ENCODE data around the gene RBM34.

The RBM34 gene

DNA sequence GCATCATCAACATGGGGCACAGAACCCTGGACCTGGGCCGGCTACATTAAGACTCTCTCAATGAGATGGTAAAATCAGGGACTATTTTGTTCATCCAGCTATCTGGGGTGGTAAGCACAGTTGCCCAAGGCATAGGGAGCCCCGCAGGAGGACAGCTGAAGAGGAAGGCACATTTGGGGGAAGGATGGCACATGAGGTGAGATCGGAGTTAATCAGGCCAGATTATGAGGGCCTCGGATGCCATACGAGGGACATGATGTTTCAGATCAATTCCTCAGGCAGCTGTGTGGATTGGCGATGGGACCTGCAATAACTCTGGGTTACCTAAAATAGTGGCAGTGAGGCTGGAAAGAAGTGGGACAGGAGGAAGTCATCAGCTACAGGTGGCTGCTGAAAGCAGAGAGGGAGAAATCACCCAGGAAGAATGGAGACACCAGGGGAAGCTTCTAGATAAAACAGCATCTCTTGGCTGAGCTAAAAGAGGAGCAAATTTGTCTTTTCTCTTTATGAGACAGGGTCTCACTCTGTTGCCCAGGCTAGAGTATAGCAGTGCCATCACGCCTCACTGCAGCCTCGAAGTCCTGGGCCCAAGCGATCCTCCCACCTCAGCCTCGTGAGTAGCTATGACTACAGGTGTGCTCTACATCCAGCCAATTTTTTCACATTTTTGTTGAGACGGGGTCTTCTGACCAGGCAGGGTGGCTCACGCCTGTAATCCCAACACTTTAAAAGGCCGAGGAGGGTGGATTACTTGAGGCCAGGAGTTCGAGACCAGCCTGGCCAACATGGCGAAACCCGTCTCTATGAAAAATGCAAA, 53.5 kb downstream of the RBM34 start:
- no peak for DNase-seq (ENCODE audit: low read depth)
- no peak overlapping the region for H3K4me3 ChIP-seq (ENCODE audit: low read depth, low read length)
- TF ChIP-seq, protein P1, sequence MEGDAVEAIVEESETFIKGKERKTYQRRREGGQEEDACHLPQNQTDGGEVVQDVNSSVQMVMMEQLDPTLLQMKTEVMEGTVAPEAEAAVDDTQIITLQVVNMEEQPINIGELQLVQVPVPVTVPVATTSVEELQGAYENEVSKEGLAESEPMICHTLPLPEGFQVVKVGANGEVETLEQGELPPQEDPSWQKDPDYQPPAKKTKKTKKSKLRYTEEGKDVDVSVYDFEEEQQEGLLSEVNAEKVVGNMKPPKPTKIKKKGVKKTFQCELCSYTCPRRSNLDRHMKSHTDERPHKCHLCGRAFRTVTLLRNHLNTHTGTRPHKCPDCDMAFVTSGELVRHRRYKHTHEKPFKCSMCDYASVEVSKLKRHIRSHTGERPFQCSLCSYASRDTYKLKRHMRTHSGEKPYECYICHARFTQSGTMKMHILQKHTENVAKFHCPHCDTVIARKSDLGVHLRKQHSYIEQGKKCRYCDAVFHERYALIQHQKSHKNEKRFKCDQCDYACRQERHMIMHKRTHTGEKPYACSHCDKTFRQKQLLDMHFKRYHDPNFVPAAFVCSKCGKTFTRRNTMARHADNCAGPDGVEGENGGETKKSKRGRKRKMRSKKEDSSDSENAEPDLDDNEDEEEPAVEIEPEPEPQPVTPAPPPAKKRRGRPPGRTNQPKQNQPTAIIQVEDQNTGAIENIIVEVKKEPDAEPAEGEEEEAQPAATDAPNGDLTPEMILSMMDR (IDR thresholded peaks at IDR 0.05; ENCODE audit: control insufficient read depth, extremely low read depth, insufficient read depth), result no peak

DNA sequence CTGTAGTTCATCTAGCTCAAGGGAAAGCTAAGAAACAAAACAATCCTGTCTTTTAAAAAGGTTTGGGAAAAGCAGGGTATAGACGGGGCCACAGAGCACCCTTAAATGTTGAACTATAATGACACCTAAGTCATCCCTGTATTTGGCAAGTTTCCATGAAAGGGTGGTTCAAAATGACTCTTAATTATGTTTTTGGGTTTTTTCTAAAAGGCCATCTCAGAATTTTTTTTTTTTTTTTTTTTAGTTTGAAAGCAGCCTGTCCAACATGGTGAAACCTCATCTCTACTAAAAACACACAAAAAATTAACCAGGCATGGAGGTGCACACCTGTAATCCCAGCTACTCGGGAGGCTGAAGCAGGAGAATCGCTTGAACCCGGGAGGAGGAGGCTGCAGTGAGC, 54.6 kb downstream of the RBM34 start:
- no peak for DNase-seq (ENCODE audit: low read depth)
- H3K4me3 ChIP-seq (ENCODE audit: low read depth, low read length), result no peak overlapping the region
- TF ChIP-seq, protein P1 (IDR thresholded peaks at IDR 0.05; ENCODE audit: control insufficient read depth, extremely low read depth, insufficient read depth), result no peak

DNA sequence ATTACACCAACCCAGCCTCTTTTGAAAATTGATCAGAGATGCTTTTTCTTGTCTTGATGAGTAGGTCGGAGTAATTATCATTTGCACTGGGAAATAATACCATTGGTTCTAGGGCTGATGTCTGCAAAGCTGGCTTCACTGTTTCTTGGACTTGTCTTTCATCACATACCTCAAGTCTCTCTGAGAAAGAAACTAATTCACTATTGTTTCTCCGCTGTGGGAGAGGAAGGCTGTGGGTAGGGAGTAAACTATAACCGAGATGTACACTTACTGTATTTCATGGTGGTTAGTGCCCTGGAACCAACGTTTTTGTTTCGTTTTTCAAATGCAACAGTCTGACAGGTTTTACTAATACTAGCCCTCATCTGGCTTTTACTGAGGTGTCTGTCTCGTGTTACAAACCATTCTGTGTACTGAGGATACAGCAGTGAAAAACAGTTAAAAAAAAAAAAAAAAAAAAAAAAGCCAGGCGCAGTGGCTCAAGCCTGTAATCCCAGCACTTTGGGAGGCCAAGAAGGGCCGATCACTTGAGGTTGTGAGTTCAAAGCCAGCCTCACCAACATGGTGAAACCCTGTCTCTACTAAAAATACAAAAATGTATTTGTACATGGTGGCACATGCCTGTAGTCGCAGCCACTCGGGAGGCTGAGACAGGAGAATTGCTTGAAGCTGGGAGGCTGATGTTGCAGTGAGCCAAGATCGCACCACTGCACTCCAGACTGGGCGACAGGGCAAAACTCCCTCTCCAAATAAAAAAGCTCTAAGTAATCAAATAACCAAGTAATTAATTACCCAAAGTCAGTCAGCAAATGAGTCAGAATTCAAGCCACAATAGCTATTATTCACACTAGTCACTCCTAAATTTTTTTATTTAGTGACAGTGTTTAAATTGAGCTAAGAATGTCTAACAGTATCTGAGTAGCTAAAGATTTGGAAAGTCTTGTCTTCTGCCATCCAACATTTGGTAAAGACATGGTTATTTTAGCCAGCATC, 55.7 kb downstream of the RBM34 start:
- H3K4me3 ChIP-seq (ENCODE audit: low read depth, low read length), result no peak overlapping the region
- no peak for DNase-seq (ENCODE audit: low read depth)
- TF ChIP-seq, protein P1 (IDR thresholded peaks at IDR 0.05; ENCODE audit: control insufficient read depth, extremely low read depth, insufficient read depth), result no peak

DNA sequence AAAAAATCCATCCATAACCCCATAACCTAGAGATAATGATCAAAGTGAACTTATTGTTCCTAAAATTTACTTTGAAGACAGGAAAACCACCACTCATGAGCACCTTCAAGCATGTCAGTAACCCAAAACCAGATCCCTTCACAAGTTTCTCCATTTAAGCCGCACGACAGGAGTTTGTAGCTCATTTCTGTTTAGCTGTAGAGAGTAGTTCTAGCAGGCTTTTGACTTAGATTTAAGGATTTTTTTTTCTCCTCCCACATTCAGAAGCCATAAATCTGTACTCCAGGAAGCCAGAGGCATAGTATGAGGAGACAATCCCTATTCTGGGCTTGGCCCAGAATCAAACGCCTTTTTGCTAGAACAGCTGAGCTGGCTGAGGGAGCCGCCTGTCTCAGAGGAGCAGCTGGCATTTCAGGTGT, 58.0 kb downstream of the RBM34 start:
- DNase-seq (ENCODE audit: low read depth), result no peak
- TF ChIP-seq, protein P1 (IDR thresholded peaks at IDR 0.05; ENCODE audit: control insufficient read depth, extremely low read depth, insufficient read depth), result no peak
- no peak overlapping the region for H3K4me3 ChIP-seq (ENCODE audit: low read depth, low read length)

DNA sequence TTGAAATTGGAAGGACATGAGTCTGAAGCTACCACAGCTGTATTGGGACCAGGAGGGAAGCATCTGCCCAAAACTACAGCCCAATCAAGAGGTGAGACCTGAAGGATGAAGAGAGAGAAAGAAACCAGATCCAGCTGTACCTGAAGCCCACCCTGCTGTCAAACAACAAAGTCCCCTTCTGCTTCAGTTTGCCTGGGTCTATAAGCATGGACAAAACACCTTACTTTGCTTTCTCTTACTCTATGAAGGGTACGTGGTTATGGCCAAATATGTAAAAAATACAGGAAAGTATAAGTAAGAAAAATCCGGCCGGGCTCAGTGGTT, 58.8 kb downstream of the RBM34 start:
- TF ChIP-seq, protein P1 (IDR thresholded peaks at IDR 0.05; ENCODE audit: control insufficient read depth, extremely low read depth, insufficient read depth), result no peak
- no peak overlapping the region for H3K4me3 ChIP-seq (ENCODE audit: low read depth, low read length)
- DNase-seq (ENCODE audit: low read depth), result no peak

DNA sequence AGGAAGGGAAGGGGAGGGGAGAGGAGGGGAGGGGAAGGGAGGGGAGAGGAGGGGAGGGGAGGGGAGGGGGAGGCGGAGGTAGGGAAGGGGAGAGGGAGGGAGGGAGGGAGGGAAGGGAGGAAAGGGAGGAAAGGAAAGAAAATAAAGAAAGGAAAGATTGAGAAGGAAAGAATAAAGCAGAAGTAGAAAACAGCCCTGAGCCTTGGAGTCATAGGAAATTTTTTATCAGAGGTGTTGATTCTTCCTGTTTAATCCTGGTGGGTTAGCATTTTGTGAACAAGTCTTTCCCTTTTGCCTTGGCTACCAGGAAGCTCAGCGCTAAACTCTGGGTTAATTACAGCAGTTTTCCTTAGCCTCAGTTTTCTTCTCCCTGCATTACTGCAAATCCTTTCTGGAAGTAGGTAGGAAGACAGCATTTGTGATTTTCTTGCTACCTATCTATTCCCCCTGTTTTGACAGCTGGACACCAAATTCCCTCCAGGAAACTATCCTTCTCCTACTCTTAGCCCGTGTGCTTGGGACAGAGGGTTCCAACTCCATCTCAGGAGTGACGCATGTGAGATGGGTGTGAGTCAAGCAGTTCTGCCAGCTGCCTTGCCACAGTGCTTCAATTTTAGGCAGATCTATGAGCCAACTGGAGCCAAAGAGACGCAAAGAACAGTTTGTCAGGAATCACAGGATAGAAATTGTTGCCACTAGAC, 59.3 kb downstream of the RBM34 start:
- DNase-seq (ENCODE audit: low read depth), result no peak
- TF ChIP-seq, protein P1 (IDR thresholded peaks at IDR 0.05; ENCODE audit: control insufficient read depth, extremely low read depth, insufficient read depth), result no peak

More for the DNA sequence above, 59.3 kb downstream of the RBM34 start:
- H3K4me3 ChIP-seq (ENCODE audit: low read depth, low read length), result no peak overlapping the region

Data from LNCaP clone FGC (cell line).